ENCODE results near the gene CLDN24.

Gene CLDN24

GRCh38 chr4:183287309-183287659 is 34.9 kb downstream of the CLDN24 start:
- in situ Hi-C loops (cut with HindIII; ENCODE audit: low sequenced_read_pairs) = no loop called here

GRCh38 chr4:183286590-183287308 is 35.5 kb downstream of the CLDN24 start:
- in situ Hi-C loops (cut with HindIII; ENCODE audit: low sequenced_read_pairs) = no loop called here

DNA sequence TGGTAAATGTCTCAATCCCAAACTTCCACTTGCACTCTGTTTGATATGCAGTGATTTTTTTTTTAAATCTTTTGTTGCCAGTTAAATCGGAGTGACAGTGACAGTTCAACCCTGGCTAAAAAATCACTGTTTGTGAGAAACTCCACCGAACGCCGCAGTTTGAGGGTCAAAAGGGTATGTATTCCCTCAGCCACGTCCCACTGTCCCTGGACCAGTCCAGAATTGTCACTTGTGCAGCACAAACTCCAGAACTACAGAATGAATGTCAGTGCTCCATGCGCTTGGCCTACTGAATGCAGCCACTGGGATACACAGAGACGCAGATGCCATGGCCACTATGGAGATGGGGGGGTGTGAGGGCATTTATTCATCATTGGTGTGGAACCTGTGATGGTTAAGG is 36.3 kb downstream of the CLDN24 start:
- in situ Hi-C loops (cut with HindIII; ENCODE audit: low sequenced_read_pairs) = no loop called here

GRCh38 chr4:183284965-183285364 is 37.3 kb downstream of the CLDN24 start:
- in situ Hi-C loops (cut with HindIII; ENCODE audit: low sequenced_read_pairs) = no loop called here

GRCh38 chr4:183284258-183284785 is 37.9 kb downstream of the CLDN24 start:
- in situ Hi-C loops (cut with HindIII; ENCODE audit: low sequenced_read_pairs) = no loop called here

DNA sequence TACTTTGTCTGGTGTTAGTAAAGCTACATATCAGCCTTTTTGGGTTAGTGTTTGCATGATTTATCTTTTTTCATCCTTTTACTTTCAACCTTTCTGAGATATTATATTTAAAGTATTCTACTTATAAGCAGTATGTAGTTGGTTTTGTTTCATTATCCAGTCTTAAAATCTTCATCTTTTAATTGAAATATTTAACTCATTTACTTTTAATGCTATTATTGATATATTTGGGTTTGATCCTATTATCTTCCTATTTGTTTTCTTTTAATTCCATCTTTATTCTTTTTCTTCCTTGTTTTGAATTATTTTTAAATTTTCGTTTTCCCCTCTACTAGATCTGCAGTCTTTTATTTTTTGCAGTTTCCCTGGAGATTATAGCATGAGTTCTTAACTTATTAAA is 46.1 kb downstream of the CLDN24 start:
- in situ Hi-C loops (cut with HindIII; ENCODE audit: low sequenced_read_pairs) = no loop called here

DNA sequence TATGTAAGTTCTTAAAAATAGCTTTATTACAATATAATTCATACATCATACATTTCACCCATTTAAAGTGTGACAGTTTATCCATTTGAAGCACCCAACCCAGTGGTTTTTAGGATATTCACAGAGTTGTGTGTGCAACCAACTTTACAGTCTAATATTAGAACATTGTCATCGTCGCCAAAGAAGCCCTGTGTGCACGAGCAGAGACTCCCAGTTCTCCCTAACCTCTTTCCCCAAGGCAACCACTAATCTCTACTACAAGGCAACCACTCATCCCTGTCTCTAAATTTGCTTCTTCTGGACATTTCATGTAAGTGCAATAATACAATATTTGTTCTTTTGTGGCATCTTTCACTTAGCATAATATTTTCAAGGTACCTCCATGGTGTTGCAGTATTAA is 49.8 kb downstream of the CLDN24 start:
- in situ Hi-C loops (cut with HindIII; ENCODE audit: low sequenced_read_pairs) = loop anchor here (25.0 kb wide), 1 partner anchor 210 kb away; no protein-coding TSS in a partner anchor
